ENCODE data around the gene CST6.
"Not testable (repeated sequence)": the region's sequence is repeated elsewhere in the genome, so short reads cannot be mapped to it uniquely, and the experiment has no call there.

The CST6 gene

DNA sequence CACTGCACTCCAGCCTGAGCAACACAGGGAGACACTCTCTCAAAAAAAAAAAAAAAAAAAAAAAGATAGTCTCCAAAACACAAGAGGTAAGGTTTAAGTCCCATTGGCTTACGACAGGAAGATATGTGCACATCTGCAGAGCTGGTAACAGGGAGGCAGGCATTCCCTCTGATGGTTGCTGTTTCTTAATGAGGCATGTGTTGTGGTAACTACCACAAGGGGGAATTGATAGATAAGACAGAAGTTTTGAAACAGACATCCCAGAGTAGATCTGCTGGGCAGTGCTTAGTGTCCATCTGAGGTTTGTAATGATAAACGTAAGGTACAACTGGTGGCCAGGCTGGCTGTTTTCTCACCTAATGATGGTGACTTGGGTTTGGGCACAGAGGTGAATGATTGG lies 14.5 kb upstream of the CST6 start:
- peaks cover 8% of the 10 kb centered on the region for H3K4me1 ChIP-seq (ENCODE audit: insufficient read depth, low read length)
- peaks cover 37% of the 10 kb centered on the region for H3K36me3 ChIP-seq (ENCODE audit: insufficient read depth, low read length)
- H3K4me3 ChIP-seq (ENCODE audit: low read depth in 1 of 2, low read length in 2 of 2) = no peak overlapping the region
- H3K27ac ChIP-seq (ENCODE audit: low read depth, low read length) = no peak overlapping the region
- no peaks in the 10 kb centered on the region for H3K9me3 ChIP-seq (ENCODE audit: low read length)
- H3K27me3 ChIP-seq (ENCODE audit: control insufficient read depth in 1 of 2, insufficient read depth in 2 of 2, low read length in 2 of 2) = no peaks in the 10 kb centered on the region
- no peak overlapping the region for H3K9ac ChIP-seq (ENCODE audit: low read length)

DNA sequence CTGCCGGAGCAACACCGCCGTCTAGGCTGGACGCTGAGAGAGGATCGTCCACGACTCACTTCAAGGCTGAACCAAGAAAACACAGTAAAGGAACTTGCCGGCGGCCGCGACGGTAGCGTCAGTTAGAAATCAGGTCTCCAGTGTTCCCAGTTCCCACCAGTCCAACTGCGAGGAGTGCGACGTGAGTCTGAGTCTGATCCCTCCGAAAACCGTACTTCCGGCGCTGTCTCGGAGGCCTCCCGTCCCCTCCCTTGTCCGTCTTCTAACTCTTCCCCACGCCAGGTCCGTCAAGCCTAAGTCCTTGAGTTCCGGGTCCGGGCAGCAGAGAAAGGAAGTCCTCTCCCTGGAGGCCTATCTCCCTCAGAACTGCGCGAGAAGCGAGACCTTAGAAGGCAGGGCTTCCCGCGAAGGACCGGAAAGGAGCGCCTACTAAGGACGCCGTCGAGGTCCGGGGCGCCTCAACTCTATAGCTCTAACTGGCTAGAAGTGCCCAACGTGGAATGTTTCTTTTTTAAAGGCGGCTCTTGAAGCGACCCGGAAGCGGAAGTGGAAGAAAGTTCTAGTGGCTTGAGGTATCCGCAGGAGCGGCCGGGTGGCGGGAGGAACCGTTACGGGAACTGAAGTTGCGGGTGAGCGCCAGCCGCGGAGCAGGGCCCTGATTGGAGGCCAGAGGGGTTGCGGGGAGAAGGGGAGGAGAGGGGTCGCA lies 9.7 kb upstream of the CST6 start, which contains the start of the genes BANF1 and EIF1AD:
Gene BANF1, plus strand, starts transcription at position 562 of the 706 bp plus-strand sequence. CDS start 748 bp downstream, outside the sequence.
Gene EIF1AD, minus strand, starts transcription at position 216 of the 706 bp plus-strand sequence. CDS start 1,768 bp downstream, outside the sequence.
- Histone ChIP-seq H3K9me3 (ENCODE audit: low read length) (no peaks in the 10 kb centered on the region), H3K27ac (ENCODE audit: low read depth, low read length) (peak within 1 kb of the TSS; percentile 93), H3K36me3 (ENCODE audit: insufficient read depth, low read length) (peaks cover 49% of the 10 kb centered on the region), H3K27me3 (ENCODE audit: control insufficient read depth in 1 of 2, insufficient read depth in 2 of 2, low read length in 2 of 2) (no peaks in the 10 kb centered on the region), H3K4me1 (ENCODE audit: insufficient read depth, low read length) (peaks cover 16% of the 10 kb centered on the region), H3K4me3 (ENCODE audit: low read depth in 1 of 2, low read length in 2 of 2) (peak within 1 kb of the TSS; percentile 98 to 100), H3K9ac (ENCODE audit: low read length) (peak within 1 kb of the TSS; percentile 89)

- peaks cover 43% of the 10 kb centered on the region for H3K36me3 ChIP-seq (ENCODE audit: insufficient read depth, low read length)
- H3K4me1 ChIP-seq (ENCODE audit: insufficient read depth, low read length) = peaks cover 16% of the 10 kb centered on the region
- peak overlapping the region; percentile 62 for H3K9ac ChIP-seq (ENCODE audit: low read length)
- H3K27me3 ChIP-seq (ENCODE audit: control insufficient read depth in 1 of 2, insufficient read depth in 2 of 2, low read length in 2 of 2) = no peaks in the 10 kb centered on the region
- H3K9me3 ChIP-seq (ENCODE audit: low read length) = no peaks in the 10 kb centered on the region
- peak overlapping the region; percentile 93 for H3K27ac ChIP-seq (ENCODE audit: low read depth, low read length)
- peak overlapping the region; percentile 98 to 100 for H3K4me3 ChIP-seq (ENCODE audit: low read depth in 1 of 2, low read length in 2 of 2)
Measured at GRCh38 chr11:66002648-66003225, 9.1 kb upstream of the CST6 start.

GRCh38 chr11:66003291-66003690 lies 8.5 kb upstream of the CST6 start:
- Histone ChIP-seq H3K27ac (ENCODE audit: low read depth, low read length) (peak overlapping the region; percentile 93), H3K36me3 (ENCODE audit: insufficient read depth, low read length) (peaks cover 37% of the 10 kb centered on the region), H3K4me3 (ENCODE audit: low read depth in 1 of 2, low read length in 2 of 2) (peak overlapping the region; percentile 98 to 100), H3K27me3 (ENCODE audit: control insufficient read depth in 1 of 2, insufficient read depth in 2 of 2, low read length in 2 of 2) (no peaks in the 10 kb centered on the region), H3K4me1 (ENCODE audit: insufficient read depth, low read length) (peaks cover 16% of the 10 kb centered on the region), H3K9ac (ENCODE audit: low read length) (peak overlapping the region; percentile 62), H3K9me3 (ENCODE audit: low read length) (no peaks in the 10 kb centered on the region)

- H3K9ac ChIP-seq (ENCODE audit: low read length) = no peak overlapping the region
- no peaks in the 10 kb centered on the region for H3K27me3 ChIP-seq (ENCODE audit: control insufficient read depth in 1 of 2, insufficient read depth in 2 of 2, low read length in 2 of 2)
- no peak overlapping the region for H3K27ac ChIP-seq (ENCODE audit: low read depth, low read length)
- H3K4me3 ChIP-seq (ENCODE audit: low read depth in 1 of 2, low read length in 2 of 2) = no peak overlapping the region
- no peaks in the 10 kb centered on the region for H3K9me3 ChIP-seq (ENCODE audit: low read length)
- peaks cover 16% of the 10 kb centered on the region for H3K4me1 ChIP-seq (ENCODE audit: insufficient read depth, low read length)
- H3K36me3 ChIP-seq (ENCODE audit: insufficient read depth, low read length) = peaks cover 28% of the 10 kb centered on the region
Measured at GRCh38 chr11:66004186-66004585, 7.6 kb upstream of the CST6 start.

- Histone ChIP-seq H3K4me1 (ENCODE audit: insufficient read depth, low read length) (peaks cover 8% of the 10 kb centered on the region), H3K4me3 (ENCODE audit: low read depth in 1 of 2, low read length in 2 of 2) (no peak overlapping the region), H3K9ac (ENCODE audit: low read length) (no peak overlapping the region), H3K27ac (ENCODE audit: low read depth, low read length) (no peak overlapping the region), H3K27me3 (ENCODE audit: control insufficient read depth in 1 of 2, insufficient read depth in 2 of 2, low read length in 2 of 2) (no peaks in the 10 kb centered on the region), H3K36me3 (ENCODE audit: insufficient read depth, low read length) (peaks cover 15% of the 10 kb centered on the region), H3K9me3 (ENCODE audit: low read length) (no peaks in the 10 kb centered on the region)
Measured at GRCh38 chr11:66006134-66006890, 5.5 kb upstream of the CST6 start.

- Histone ChIP-seq H3K9me3 (ENCODE audit: low read length) (no peaks in the 10 kb centered on the region), H3K4me3 (ENCODE audit: low read depth in 1 of 2, low read length in 2 of 2) (no peak overlapping the region), H3K27me3 (ENCODE audit: control insufficient read depth in 1 of 2, insufficient read depth in 2 of 2, low read length in 2 of 2) (peaks cover 0 to 4% of the 10 kb centered on the region in 2 donors), H3K27ac (ENCODE audit: low read depth, low read length) (no peak overlapping the region), H3K36me3 (ENCODE audit: insufficient read depth, low read length) (peaks cover 15% of the 10 kb centered on the region), H3K9ac (ENCODE audit: low read length) (no peak overlapping the region), H3K4me1 (ENCODE audit: insufficient read depth, low read length) (peaks cover 12% of the 10 kb centered on the region)
Measured at GRCh38 chr11:66006891-66007176, 5.0 kb upstream of the CST6 start.

DNA sequence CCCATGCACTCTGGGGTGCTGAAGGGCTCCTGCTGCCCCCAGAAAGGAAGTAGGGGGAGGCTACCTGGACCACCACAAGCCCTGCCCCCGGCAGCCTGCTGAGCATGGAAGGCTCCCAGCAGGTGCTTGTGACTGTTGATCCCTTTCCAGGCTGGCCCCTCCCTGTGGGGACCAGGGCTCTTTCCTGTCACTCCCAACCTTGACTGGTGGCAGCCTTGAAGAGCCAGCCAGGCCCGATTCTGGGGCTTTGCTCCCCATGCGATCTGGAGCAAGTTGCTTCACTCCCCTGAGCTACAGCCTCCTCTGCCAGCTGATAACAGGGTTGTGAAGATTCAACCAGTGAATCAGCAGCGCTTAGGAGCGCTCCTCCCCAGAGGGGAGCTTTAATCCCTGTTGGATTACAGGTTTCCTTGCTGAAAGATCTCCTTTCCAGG lies 4.6 kb upstream of the CST6 start:
- Histone ChIP-seq H3K9ac (ENCODE audit: low read length) (no peak overlapping the region), H3K27ac (ENCODE audit: low read depth, low read length) (no peak overlapping the region), H3K27me3 (ENCODE audit: control insufficient read depth in 1 of 2, insufficient read depth in 2 of 2, low read length in 2 of 2) (peaks cover 0 to 8% of the 10 kb centered on the region in 2 donors), H3K36me3 (ENCODE audit: insufficient read depth, low read length) (peaks cover 15% of the 10 kb centered on the region), H3K9me3 (ENCODE audit: low read length) (no peaks in the 10 kb centered on the region), H3K4me3 (ENCODE audit: low read depth in 1 of 2, low read length in 2 of 2) (no peak overlapping the region), H3K4me1 (ENCODE audit: insufficient read depth, low read length) (peaks cover 12% of the 10 kb centered on the region)

DNA sequence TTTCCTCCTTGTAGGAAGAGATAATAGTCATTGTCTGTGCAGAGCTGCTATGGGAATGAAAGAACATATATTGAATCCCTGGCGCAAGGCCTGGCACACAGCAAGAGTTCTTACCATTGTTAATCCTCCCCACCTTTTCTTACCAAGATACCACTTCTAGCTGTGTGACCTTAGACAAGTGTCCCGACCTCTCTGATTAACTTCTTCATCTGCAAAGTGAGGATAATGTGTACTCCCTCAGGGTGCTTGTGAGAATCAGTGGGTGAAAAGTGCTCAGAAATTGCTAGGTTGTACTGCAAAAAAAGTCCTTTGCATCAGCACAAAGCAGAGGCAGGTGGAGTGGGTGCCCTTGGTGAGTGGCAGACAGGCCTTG lies 3.7 kb upstream of the CST6 start:
- Histone ChIP-seq H3K9me3 (ENCODE audit: low read length) (no peaks in the 10 kb centered on the region), H3K9ac (ENCODE audit: low read length) (no peak overlapping the region), H3K27ac (ENCODE audit: low read depth, low read length) (no peak overlapping the region), H3K4me1 (ENCODE audit: insufficient read depth, low read length) (peaks cover 9% of the 10 kb centered on the region), H3K4me3 (ENCODE audit: low read depth in 1 of 2, low read length in 2 of 2) (no peak overlapping the region), H3K36me3 (ENCODE audit: insufficient read depth, low read length) (peaks cover 15% of the 10 kb centered on the region), H3K27me3 (ENCODE audit: control insufficient read depth in 1 of 2, insufficient read depth in 2 of 2, low read length in 2 of 2) (peaks cover 5 to 10% of the 10 kb centered on the region in 2 donors)

- Histone ChIP-seq H3K9ac (ENCODE audit: low read length) (no peak overlapping the region), H3K4me3 (ENCODE audit: low read depth in 1 of 2, low read length in 2 of 2) (no peak overlapping the region), H3K9me3 (ENCODE audit: low read length) (no peaks in the 10 kb centered on the region)
Measured at GRCh38 chr11:66008468-66009101, 3.2 kb upstream of the CST6 start.

DNA sequence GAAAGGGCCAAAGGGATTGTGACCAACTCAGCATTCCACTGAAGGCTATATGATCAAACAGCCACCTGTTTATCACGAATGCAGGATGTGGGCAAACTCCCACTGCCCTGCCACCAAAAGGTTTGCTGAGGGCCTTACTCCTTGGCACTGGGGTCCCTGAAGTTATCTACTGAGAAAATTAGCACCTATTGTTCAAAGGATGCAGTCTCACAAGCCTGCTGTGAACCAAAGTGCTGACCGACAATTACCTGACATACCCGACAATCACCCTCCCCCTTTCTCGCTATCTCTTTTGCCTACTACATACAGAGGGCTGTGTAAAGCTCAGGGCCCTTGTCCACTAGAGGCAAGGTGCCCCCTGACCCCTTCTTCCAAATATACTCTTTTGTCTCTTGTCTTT lies 1.8 kb upstream of the CST6 start:
- H3K27ac ChIP-seq (ENCODE audit: low read depth, low read length); H3K36me3 ChIP-seq (ENCODE audit: insufficient read depth, low read length); H3K4me3 ChIP-seq (ENCODE audit: low read depth in 1 of 2, low read length in 2 of 2); H3K9ac ChIP-seq (ENCODE audit: low read length); H3K4me1 ChIP-seq (ENCODE audit: insufficient read depth, low read length); H3K9me3 ChIP-seq (ENCODE audit: low read length): not testable (repeated sequence)
- H3K27me3 ChIP-seq (ENCODE audit: control insufficient read depth in 1 of 2, insufficient read depth in 2 of 2, low read length in 2 of 2) = peaks cover 11 to 19% of the 10 kb centered on the region in 2 donors

More at GRCh38 chr11:66008468-66009101, 3.2 kb upstream of the CST6 start:
- H3K27me3 ChIP-seq (ENCODE audit: control insufficient read depth in 1 of 2, insufficient read depth in 2 of 2, low read length in 2 of 2) = peaks cover 10 to 14% of the 10 kb centered on the region in 2 donors
- peaks cover 4% of the 10 kb centered on the region for H3K4me1 ChIP-seq (ENCODE audit: insufficient read depth, low read length)
- H3K36me3 ChIP-seq (ENCODE audit: insufficient read depth, low read length) = peaks cover 14% of the 10 kb centered on the region
- H3K27ac ChIP-seq (ENCODE audit: low read depth, low read length) = no peak overlapping the region
